Measurements from ENCODE around the gene AGO3. TPM values are rescaled to one million over a fixed set of nuclear protein-coding genes. Genes with fewer than 3 reads are reported as not detected.

Gene AGO3
- polyA plus RNA-seq, 2 of the 4 experiments (the other 2 are of a cell fraction), result 3.8 to 14.7 TPM

DNA sequence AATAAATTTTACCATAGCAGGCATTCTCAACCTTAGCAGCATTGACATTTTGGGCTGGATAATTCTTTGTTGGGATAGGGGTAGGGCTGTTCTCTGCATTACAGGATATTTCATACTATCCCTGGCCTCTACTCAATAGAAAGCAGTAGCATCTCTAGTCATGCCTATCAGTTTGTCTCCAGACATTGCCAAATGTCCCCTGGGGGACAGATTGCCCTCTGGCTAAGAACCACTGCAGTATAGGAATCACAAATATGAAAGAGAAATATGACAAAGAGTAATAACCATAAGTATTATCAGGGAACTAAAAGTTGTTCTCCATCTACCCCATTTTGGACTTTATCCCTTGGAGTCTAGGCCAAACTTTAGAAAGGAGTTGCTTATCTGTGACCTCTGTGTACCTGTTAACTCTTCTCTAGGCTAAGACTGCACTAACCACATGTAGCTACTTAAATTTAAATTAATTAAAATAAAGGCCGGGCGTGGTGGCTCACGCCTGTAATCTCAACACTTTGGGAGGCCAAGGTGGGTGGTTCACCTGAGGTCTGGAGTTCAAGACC, 76.1 kb downstream of the AGO3 start:
- Histone ChIP-seq H3K4me1 (peaks cover 16% of the 10 kb centered on the region), H3K4me2 (no peak overlapping the region), H3K27ac (no peak overlapping the region; a peak in 1 of 6 replicates), H3K9me3 (no peaks in the 10 kb centered on the region), H3K4me3 (no peak overlapping the region)
- CTCF ChIA-PET, result interaction anchor here (0.5 to 0.6 kb wide), 2 partner anchors 10 to 298 kb away, joined by 3 read pairs; no protein-coding TSS in a partner anchor
- 94% methylated on average over 3 of the region's 3 CpGs for WGBS (ENCODE audit: missing lambda C conversion rate)
- DNase-seq (ENCODE audit: low read depth in 1 of 2, low spot score in 1 of 2) (no peak), ATAC-seq (no peak), FAIRE-seq (no peak)
- POLR2A ChIA-PET, result no interaction called here
- TF ChIP-seq, protein P1, sequence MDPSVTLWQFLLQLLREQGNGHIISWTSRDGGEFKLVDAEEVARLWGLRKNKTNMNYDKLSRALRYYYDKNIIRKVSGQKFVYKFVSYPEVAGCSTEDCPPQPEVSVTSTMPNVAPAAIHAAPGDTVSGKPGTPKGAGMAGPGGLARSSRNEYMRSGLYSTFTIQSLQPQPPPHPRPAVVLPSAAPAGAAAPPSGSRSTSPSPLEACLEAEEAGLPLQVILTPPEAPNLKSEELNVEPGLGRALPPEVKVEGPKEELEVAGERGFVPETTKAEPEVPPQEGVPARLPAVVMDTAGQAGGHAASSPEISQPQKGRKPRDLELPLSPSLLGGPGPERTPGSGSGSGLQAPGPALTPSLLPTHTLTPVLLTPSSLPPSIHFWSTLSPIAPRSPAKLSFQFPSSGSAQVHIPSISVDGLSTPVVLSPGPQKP (IDR thresholded peaks at IDR 0.05; ENCODE audit: low read depth, low read length), result no peak
- no peak for TF ChIP-seq ZSCAN20 (CRISPR knock-in tag; IDR thresholded peaks at IDR 0.05)
- no peak for TF ChIP-seq GATA3 (IDR thresholded peaks at IDR 0.05; ENCODE audit: borderline replicate concordance)
- TF ChIP-seq, protein P2, sequence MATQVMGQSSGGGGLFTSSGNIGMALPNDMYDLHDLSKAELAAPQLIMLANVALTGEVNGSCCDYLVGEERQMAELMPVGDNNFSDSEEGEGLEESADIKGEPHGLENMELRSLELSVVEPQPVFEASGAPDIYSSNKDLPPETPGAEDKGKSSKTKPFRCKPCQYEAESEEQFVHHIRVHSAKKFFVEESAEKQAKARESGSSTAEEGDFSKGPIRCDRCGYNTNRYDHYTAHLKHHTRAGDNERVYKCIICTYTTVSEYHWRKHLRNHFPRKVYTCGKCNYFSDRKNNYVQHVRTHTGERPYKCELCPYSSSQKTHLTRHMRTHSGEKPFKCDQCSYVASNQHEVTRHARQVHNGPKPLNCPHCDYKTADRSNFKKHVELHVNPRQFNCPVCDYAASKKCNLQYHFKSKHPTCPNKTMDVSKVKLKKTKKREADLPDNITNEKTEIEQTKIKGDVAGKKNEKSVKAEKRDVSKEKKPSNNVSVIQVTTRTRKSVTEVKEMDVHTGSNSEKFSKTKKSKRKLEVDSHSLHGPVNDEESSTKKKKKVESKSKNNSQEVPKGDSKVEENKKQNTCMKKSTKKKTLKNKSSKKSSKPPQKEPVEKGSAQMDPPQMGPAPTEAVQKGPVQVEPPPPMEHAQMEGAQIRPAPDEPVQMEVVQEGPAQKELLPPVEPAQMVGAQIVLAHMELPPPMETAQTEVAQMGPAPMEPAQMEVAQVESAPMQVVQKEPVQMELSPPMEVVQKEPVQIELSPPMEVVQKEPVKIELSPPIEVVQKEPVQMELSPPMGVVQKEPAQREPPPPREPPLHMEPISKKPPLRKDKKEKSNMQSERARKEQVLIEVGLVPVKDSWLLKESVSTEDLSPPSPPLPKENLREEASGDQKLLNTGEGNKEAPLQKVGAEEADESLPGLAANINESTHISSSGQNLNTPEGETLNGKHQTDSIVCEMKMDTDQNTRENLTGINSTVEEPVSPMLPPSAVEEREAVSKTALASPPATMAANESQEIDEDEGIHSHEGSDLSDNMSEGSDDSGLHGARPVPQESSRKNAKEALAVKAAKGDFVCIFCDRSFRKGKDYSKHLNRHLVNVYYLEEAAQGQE (IDR thresholded peaks at IDR 0.05), result no peak
- no peak for TF ChIP-seq POLR2AphosphoS2 (conservative IDR thresholded peaks at IDR 0.05; ENCODE audit: low read length)
- TF ChIP-seq EP300 (IDR thresholded peaks at IDR 0.05), result no peak
- no peak for TF ChIP-seq MAFK (IDR thresholded peaks at IDR 0.05; ENCODE audit: partially characterized antibody)
- TF ChIP-seq MYC (IDR thresholded peaks at IDR 0.05; ENCODE audit: borderline replicate concordance, low read length), result no peak
- TF ChIP-seq CBX2 (IDR thresholded peaks at IDR 0.05; ENCODE audit: borderline replicate concordance, low read depth), result no peak
- TF ChIP-seq ESRRA (IDR thresholded peaks at IDR 0.05; ENCODE audit: borderline replicate concordance, low read length), result no peak
- TF ChIP-seq, protein P3, sequence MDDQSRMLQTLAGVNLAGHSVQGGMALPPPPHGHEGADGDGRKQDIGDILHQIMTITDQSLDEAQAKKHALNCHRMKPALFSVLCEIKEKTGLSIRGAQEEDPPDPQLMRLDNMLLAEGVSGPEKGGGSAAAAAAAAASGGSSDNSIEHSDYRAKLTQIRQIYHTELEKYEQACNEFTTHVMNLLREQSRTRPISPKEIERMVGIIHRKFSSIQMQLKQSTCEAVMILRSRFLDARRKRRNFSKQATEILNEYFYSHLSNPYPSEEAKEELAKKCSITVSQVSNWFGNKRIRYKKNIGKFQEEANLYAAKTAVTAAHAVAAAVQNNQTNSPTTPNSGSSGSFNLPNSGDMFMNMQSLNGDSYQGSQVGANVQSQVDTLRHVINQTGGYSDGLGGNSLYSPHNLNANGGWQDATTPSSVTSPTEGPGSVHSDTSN (IDR thresholded peaks at IDR 0.05), result no peak
- TF ChIP-seq RFX5 (IDR thresholded peaks at IDR 0.05), result no peak
- TF ChIP-seq, protein P4, sequence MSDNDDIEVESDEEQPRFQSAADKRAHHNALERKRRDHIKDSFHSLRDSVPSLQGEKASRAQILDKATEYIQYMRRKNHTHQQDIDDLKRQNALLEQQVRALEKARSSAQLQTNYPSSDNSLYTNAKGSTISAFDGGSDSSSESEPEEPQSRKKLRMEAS (IDR thresholded peaks at IDR 0.05), result no peak
- no peak for TF ChIP-seq KDM1A (IDR thresholded peaks at IDR 0.05; ENCODE audit: low read depth)
- TF ChIP-seq EHF (CRISPR knock-in tag; IDR thresholded peaks at IDR 0.05), result no peak
- TF ChIP-seq, protein P5, sequence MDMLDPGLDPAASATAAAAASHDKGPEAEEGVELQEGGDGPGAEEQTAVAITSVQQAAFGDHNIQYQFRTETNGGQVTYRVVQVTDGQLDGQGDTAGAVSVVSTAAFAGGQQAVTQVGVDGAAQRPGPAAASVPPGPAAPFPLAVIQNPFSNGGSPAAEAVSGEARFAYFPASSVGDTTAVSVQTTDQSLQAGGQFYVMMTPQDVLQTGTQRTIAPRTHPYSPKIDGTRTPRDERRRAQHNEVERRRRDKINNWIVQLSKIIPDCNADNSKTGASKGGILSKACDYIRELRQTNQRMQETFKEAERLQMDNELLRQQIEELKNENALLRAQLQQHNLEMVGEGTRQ (IDR thresholded peaks at IDR 0.05), result no peak

DNA sequence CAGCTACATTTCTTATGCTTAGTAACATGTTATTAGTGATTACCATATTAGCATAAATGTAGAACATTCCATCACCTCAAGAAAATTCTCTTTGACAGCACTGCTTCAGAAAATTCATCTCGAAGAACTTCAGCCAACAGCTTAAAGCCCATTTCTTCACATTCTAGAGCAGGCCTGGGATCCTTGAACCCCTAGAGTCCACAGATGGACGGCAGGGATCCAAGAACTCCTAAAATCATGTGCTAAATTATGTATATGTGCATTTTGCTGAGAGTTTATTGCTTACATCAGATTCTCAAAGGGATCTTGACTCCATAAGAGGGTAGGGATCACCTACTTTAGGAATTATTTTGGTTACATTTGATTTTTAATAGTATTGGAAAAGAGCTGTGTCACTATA, 76.8 kb downstream of the AGO3 start:
- H3K4me1 ChIP-seq, result peaks cover 16% of the 10 kb centered on the region
- H3K4me2 ChIP-seq, result no peak overlapping the region; the same call in 1 of the 3 replicates
- no peaks in the 10 kb centered on the region for H3K9me3 ChIP-seq
- no peak overlapping the region for H3K4me3 ChIP-seq
- H3K27ac ChIP-seq, result peak overlapping the region; percentile 32 to 59; a peak in 1 of 6 replicates
- no peak for ATAC-seq
- 89% methylated on average over 2 of the region's 2 CpGs for WGBS (ENCODE audit: missing lambda C conversion rate)
- no peak for FAIRE-seq
- ChIA-PET CTCF (no interaction called here), POLR2A (interaction anchor here (1.3 kb wide), 1 partner anchor 77 kb away, joined by 3 read pairs; the partner anchor contains the start of gene AGO3)
- TF ChIP-seq TP53 (CRISPR knock-in tag; IDR thresholded peaks at IDR 0.05), result no peak
- TF ChIP-seq, protein P3 (IDR thresholded peaks at IDR 0.05), result no peak
- DNase-seq (ENCODE audit: low read depth in 1 of 2, low spot score in 1 of 2), result no peak
